HepG2 (cell line): ENCODE data around the gene NOSIP. TPM values are rescaled to one million over a fixed set of nuclear protein-coding genes. Genes with fewer than 3 reads are reported as not detected.
"Not testable (repeated sequence)": the region's sequence is repeated elsewhere in the genome, so short reads cannot be mapped to it uniquely, and the experiment has no call there.

Source experiments
- ATAC-seq: fragments of 200-7000 bp; cut with Tn5 transposase; 3 replicates; pipeline ENCODE4 v1.9.1; 2020; ENCODE audit warnings: mild to moderate bottlenecking, moderate library complexity
- BruUV-seq: library from RNA; stranded (reverse); fragments of 400-500 nt; replicated peaks from 2 replicates; lab custom pipeline; 2021; lab: Mats Ljungman, UMichigan
- CTCF ChIA-PET: fragments of 300-600 bp; formaldehyde crosslinking; extraction: SDS; loops from one replicate; lab custom pipeline; 2021; ENCODE audit warnings: low total read pairs, inconsistent platforms, low intra/inter-chr PET ratio; lab: Yijun Ruan, JAX
- POLR2A ChIA-PET: fragments of 350-600 bp; sonication (Branson Sonifier 250); formaldehyde crosslinking; loops from one replicate; lab custom pipeline; 2020; ENCODE audit warnings: antibody characterized with exemption, inconsistent platforms; lab: Yijun Ruan, JAX
- DNase-seq: peaks from one replicate; pipeline ENCODE4 v3.0.0-alpha.2; 2015; ENCODE audit warnings: low spot score
- FAIRE-seq: peaks from 3 replicates; lab custom pipeline; 2011; peaks lifted over from hg19 to GRCh38; lab: Jason Lieb, UNC
- H2AFZ ChIP-seq: one replicate; pipeline ENCODE4 v1.6.1; 2011; ENCODE audit warnings: low read length, inconsistent platforms
- H3K27ac ChIP-seq: fragments of 300-600 bp; 3 replicates; pipeline ENCODE4 v1.8.0; 2011; ENCODE audit warnings: mixed run types, mild to moderate bottlenecking, mixed read lengths, low read length, inconsistent platforms; ENCODE audit not compliant: insufficient read depth; ENCODE audit errors: extremely low read length
- H3K27me3 ChIP-seq, 2 experiments: fragments of 200-600 bp in 1 of 2; 2 replicates in 1 of 2; 3 replicates in 1 of 2; pipeline versions ENCODE4 v1.6.0 to v1.8.0; 2011; ENCODE audit warnings: low read length in 2 of 2, mild to moderate bottlenecking in 2 of 2, moderate library complexity in 2 of 2, inconsistent platforms in 1 of 2; ENCODE audit not compliant: insufficient read depth in 2 of 2, control insufficient read depth in 1 of 2
- H3K36me3 ChIP-seq, 2 experiments: fragments of 200-600 bp in 1 of 2; replicated peaks in 1 of 2; 2 replicates in 1 of 2; 3 replicates in 1 of 2; pipeline versions ENCODE4 v1.5.1 to v1.8.0; 2011; ENCODE audit warnings: low read length in 2 of 2, inconsistent platforms in 1 of 2; ENCODE audit not compliant: insufficient read depth in 2 of 2, control insufficient read depth in 1 of 2
- H3K4me1 ChIP-seq: 2 replicates; pipeline ENCODE4 v1.5.1; 2012; ENCODE audit warnings: low read length, inconsistent platforms; ENCODE audit not compliant: insufficient read depth
- H3K4me2 ChIP-seq: 2 replicates; pipeline ENCODE4 v1.6.0; 2011; ENCODE audit warnings: low read depth, low read length, inconsistent platforms
- H3K4me3 ChIP-seq, 3 experiments: fragments of 200-600 bp in 1 of 3; sonication (generic), shearing (Covaris generic) in 1 of 3; replicated peaks in 1 of 3; 2 replicates each; pipeline ENCODE4 v1.5.1; 2011 to 2016; ENCODE audit warnings: low read length in 3 of 3, inconsistent platforms in 2 of 3, low read depth in 2 of 3, mild to moderate bottlenecking in 2 of 3, control low read depth in 1 of 3, mixed read lengths in 1 of 3; ENCODE audit not compliant: insufficient read depth in 1 of 3
- H3K79me2 ChIP-seq: one replicate; pipeline ENCODE4 v1.6.1; 2011; ENCODE audit warnings: low read length, inconsistent platforms; ENCODE audit not compliant: insufficient read depth
- H3K9ac ChIP-seq: 2 replicates; pipeline ENCODE4 v1.6.0; 2011; ENCODE audit warnings: mild to moderate bottlenecking, low read depth, low read length, inconsistent platforms; ENCODE audit not compliant: insufficient read depth
- H3K9me3 ChIP-seq: 2 replicates; pipeline ENCODE4 v1.5.1; 2012; ENCODE audit warnings: mild to moderate bottlenecking, low read length
- H4K20me1 ChIP-seq: 2 replicates; pipeline ENCODE4 v1.6.0; 2011; ENCODE audit warnings: inconsistent platforms, mild to moderate bottlenecking, low read length, moderate library complexity; ENCODE audit not compliant: insufficient read depth
- AGO2 ChIP-seq: fragments of 200-400 bp; formaldehyde crosslinking; optimal IDR thresholded peaks from 2 replicates; pipeline ENCODE3; 2017; ENCODE audit warnings: mild to moderate bottlenecking, low read depth, low read length, moderate library complexity
- WGBS: methylation state at CpG from one replicate; pipeline ENCODE4 v1.1.6; 2017; ENCODE audit warnings: low lambda C conversion rate; 5-methylcytosine and 5-hydroxymethylcytosine counted together
- in situ Hi-C: cut with HindIII; loops from 2 replicates; pipeline ENCODE4 v1.10.0; 2017; ENCODE audit warnings: low pct_unique_long_range_greater_than_20kb; ENCODE audit not compliant: extremely low pct_ligation_motif_present
- intact Hi-C: fragments of 100-400 bp; cut with micrococcal nuclease; formaldehyde crosslinking; loops from one replicate; pipeline ENCODE4 v1.10.0; 2022; ENCODE audit not compliant: unreplicated experiment
- polyA plus RNA-seq, 8 experiments: library from polyadenylated mRNA; depleted of rRNA in 3 of 8; stranded (reverse) in 7 of 8; unstranded in 1 of 8; fragments of >200 nt; fragmentation: Illumina TruSeq in 4 of 8; extraction: Trizol in 4 of 8; gene quantifications; 2 replicates each; pipeline versions ENCODE4 v1.2.1 to v1.2.3, GENCODE V29; 2011 to 2016; ENCODE audit warnings: low read depth in 4 of 8, missing spikeins in 1 of 8, mixed read lengths in 1 of 8; ENCODE audit not compliant: insufficient read depth in 1 of 8
- total RNA-seq, 5 experiments: library from RNA; depleted of rRNA; stranded (reverse); fragments of >200 nt; fragmentation: Illumina TruSeq; extraction: Trizol; gene quantifications; 2 replicates each; pipeline ENCODE4 v1.2.3, GENCODE V29; 2016; ENCODE audit warnings: low read depth in 1 of 5
- TF ChIP-seq, protein P1 (sequence below): sonication (generic); formaldehyde crosslinking; IDR thresholded peaks from 2 replicates; pipeline ENCODE4 v1.5.1; 2020; ENCODE audit warnings: missing genetic modification reagents, mild to moderate bottlenecking, borderline replicate concordance

Gene NOSIP
- total and polyA plus RNA-seq, 2 of the 13 experiments (the other 11 are each of a cell fraction or from before 2014, with no cell fraction given), result 54.3 to 78.0 TPM

DNA sequence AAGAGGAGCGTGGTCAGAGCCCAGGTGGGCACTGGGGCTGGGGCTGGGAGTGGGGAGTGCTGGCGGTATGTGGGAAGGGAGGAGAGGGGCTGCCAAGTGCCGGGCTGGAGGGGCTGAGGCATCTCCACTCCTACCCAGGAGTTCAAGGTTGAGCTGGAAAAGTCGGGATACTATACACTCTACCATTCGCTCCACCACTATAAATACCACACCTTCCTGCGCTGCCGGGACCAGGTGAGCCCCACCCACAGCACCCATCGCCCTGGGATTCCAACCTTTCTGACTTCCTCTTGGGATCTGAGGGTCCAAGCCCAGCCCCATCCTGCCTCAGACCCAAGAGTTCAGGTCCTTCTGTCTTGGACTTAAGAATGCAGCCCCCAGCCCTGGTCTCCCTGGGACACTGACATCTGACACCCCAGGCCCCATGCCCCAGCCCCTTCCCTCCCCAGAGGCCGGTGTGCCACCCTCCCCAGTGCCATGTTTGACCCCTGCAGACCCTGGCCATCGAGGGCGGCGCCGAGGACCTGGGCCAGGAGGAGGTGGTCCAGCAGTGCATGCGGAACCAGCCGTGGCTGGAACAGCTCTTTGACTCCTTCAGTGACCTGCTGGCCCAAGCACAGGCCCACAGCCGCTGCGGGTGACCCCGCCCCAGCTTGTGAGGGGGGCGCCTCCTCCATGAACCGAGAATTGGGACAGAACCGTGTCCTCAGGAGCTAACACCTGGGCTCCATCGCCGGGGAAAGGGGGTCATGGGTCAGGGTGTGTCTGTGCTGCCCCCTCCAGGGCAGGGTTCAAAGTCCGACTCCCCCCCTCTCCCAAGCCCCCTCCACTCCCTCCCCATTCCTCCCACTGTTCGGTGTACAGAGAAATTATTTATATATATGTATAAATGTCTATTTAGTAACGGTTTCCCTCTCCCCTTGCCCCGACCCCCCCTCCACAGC lies 44.9 kb upstream of the NOSIP start:
- TF ChIP-seq AGO2, result peak; percentile 17
- TF ChIP-seq, protein P1, sequence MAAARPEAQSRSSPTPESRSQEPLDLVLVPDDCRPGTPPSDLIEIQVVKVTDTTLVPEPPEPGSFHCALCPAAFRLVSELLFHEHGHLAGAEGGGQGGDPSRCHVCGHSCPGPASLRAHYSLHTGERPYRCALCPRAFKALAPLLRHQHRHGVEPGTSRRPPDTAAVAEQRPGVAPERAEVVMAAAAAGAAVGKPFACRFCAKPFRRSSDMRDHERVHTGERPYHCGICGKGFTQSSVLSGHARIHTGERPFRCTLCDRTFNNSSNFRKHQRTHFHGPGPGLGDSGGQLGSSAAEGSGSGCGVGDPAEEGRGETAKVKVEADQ (CRISPR knock-in tag), result no peak
- TF ChIP-seq, all 625 proteins: peak for 1
- ATAC-seq, result peak; percentile 35; the same call in 2 of the 3 replicates
- POLR2A ChIA-PET, result no interaction called here

DNA sequence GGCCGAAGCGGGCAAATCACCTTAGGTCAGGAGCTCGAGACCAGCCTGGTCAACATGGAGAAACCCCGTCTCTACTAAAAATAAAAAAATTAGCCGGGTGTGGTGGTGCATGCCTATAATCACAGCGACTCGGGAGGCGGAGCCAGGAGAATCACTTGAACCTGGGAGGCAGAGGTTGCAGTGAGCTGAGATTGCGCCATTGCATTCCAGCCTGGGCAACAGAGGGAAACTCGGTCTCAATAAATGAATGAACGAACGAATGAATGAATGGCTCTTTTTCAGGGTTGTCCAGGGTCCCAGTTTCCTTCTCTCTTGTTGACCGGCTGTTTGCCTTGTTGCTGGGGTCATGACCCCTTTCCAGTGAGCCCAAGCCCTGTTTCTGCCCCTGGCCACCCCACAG lies 37.5 kb upstream of the NOSIP start:
- DNase-seq, H4K20me1 ChIP-seq, POLR2A ChIA-PET, H3K27ac ChIP-seq, H3K9ac ChIP-seq, H2AFZ ChIP-seq, H3K9me3 ChIP-seq, FAIRE-seq, ATAC-seq, H3K27me3 ChIP-seq, H3K4me3 ChIP-seq, intact Hi-C loops, H3K79me2 ChIP-seq, H3K4me2 ChIP-seq, CTCF ChIA-PET, BruUV-seq, in situ Hi-C loops: not testable (repeated sequence)
- H3K4me1 ChIP-seq, result peaks cover 16% of the 10 kb centered on the region
- peaks cover 22 to 51% of the 10 kb centered on the region in 2 experiments; a peak in 4 of 5 replicates for H3K36me3 ChIP-seq
- WGBS, result 91% methylated on average over 13 of the region's 13 CpGs

More for the DNA sequence above, 44.9 kb upstream of the NOSIP start:
- Histone ChIP-seq H4K20me1 (no peaks in the 10 kb centered on the region), H3K9ac (no peak overlapping the region), H3K27me3 (no peaks in the 10 kb centered on the region), H3K36me3 (peaks cover 12 to 25% of the 10 kb centered on the region in 2 experiments; a peak in 4 of 5 replicates), H3K4me1 (no peaks in the 10 kb centered on the region), H3K9me3 (no peaks in the 10 kb centered on the region), H3K27ac (no peak overlapping the region), H2AFZ (no peak overlapping the region), H3K4me2 (no peak overlapping the region), H3K79me2 (no peaks in the 10 kb centered on the region), H3K4me3 (no peak overlapping the region)
- DNase-seq (no peak), FAIRE-seq (no peak)
- in situ Hi-C loops (no loop called here), intact Hi-C loops (no loop called here)
- BruUV-seq, result no TSS peak
- WGBS, result 92% methylated on average over 13 of the region's 27 CpGs
- CTCF ChIA-PET, result no interaction called here
